GM21526 (cell line): Measurements from ENCODE around the gene TNFRSF4.
"Not testable (repeated sequence)": the region's sequence is repeated elsewhere in the genome, so short reads cannot be mapped to it uniquely, and the experiment has no call there.

ENCODE experiments used
- ATAC-seq: cut with Tn5 transposase; IDR thresholded peaks from one replicate; pipeline ENCODE4 v1.9.1; 2021; ENCODE audit warnings: moderate library complexity; ENCODE audit not compliant: unreplicated experiment, low FRiP score

Gene TNFRSF4

GRCh38 chr1:1185101-1185765 is 28.7 kb downstream of the TNFRSF4 start:
- ATAC-seq, result no peak

GRCh38 chr1:1183833-1184775 is 29.8 kb downstream of the TNFRSF4 start:
- no peak for ATAC-seq

GRCh38 chr1:1183221-1183747 is 30.7 kb downstream of the TNFRSF4 start:
- ATAC-seq, result no peak

- ATAC-seq, result no peak
Observed at GRCh38 chr1:1182491-1183220, 31.3 kb downstream of the TNFRSF4 start.

GRCh38 chr1:1181938-1182410 is 32.0 kb downstream of the TNFRSF4 start:
- no peak for ATAC-seq

- no peak for ATAC-seq
Observed at GRCh38 chr1:1181129-1181937, 32.6 kb downstream of the TNFRSF4 start.

GRCh38 chr1:1179983-1180861 is 33.7 kb downstream of the TNFRSF4 start:
- ATAC-seq, result no peak

GRCh38 chr1:1179346-1179982 is 34.5 kb downstream of the TNFRSF4 start:
- no peak for ATAC-seq

- no peak for ATAC-seq
Observed at GRCh38 chr1:1178794-1179331, 35.1 kb downstream of the TNFRSF4 start.

GRCh38 chr1:1177452-1178206 is 36.3 kb downstream of the TNFRSF4 start:
- ATAC-seq, result no peak

GRCh38 chr1:1176931-1177330 is 37.0 kb downstream of the TNFRSF4 start:
- no peak for ATAC-seq

- ATAC-seq, result not testable (repeated sequence)
Observed at GRCh38 chr1:1176063-1176761, 37.7 kb downstream of the TNFRSF4 start.

GRCh38 chr1:1175221-1176062 is 38.5 kb downstream of the TNFRSF4 start:
- ATAC-seq, result no peak

GRCh38 chr1:1173793-1174415 is 40.0 kb downstream of the TNFRSF4 start, which contains the start of gene TTLL10:
TSS of gene TTLL10 (plus strand) at chr1:1173880. CDS start at chr1:1179216, 5,336 bp downstream.
- no peak for ATAC-seq

- ATAC-seq, result no peak
Observed at GRCh38 chr1:1173061-1173792, 40.7 kb downstream of the TNFRSF4 start.
